T-helper 2 cell (primary cell): ENCODE measurements around the gene SLC27A3.
A peak's percentile ranks its signal among the peaks of the same experiment; 100 is the strongest.

Source experiments
- DNase-seq, 5 experiments: peaks; one replicate each; pipeline versions ENCODE4 v3.0.0 to v3.0.0-alpha.2; 2012 to 2022

SLC27A3 gene

GRCh38 chr1:153799566-153800465 lies 24.6 kb downstream of the SLC27A3 start:
- DNase-seq, result no peak

DNA sequence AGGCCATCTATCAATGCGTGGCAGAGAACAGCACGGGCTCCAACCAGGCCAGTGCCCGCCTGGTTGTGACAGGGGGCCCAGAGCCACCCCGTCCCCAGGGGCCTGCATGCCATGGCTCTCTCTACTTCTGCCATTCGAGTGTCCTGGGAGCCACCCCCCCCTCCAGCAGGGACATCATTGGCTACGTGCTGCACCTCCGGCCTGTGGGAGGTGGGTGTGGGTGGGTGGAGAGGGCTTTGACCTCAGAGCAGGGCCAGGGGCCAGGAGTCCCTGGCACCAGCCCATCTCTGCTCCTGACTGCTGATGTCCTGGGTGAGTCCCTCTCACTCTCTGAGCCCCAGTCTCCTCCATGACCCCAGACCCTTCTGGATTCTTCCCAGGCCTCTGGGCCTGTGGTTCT lies 25.3 kb downstream of the SLC27A3 start:
- no peak for DNase-seq

DNA sequence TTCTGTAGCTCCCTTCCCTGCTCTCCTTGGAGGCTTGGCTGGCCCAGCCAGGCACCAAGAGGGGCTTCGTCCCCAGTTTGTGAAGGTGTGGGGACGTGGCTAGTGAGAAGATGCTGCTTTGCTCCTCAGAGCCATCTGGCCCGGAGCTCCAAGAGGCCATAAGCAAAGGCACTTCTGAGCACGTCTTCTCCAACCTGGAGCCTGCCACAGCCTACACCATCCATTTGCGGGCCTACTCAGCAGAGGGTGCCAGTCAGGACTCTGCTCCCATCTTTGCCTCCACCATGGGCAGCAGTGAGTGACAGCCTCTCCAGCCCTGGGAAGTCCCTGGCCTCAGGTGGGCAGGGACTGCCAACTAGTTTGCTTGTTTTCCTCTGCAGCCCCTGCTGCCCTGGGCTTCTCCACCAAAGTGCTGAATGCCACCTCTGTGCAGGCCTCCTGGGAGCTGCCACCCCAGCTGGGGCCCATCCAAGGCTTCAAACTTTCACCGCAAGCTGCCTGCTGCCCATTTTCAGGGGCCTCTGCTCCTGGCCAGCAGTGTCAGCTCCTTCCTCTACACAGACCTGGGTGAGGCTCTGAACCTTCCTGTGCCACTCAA lies 25.9 kb downstream of the SLC27A3 start:
- DNase-seq, result no peak

DNA sequence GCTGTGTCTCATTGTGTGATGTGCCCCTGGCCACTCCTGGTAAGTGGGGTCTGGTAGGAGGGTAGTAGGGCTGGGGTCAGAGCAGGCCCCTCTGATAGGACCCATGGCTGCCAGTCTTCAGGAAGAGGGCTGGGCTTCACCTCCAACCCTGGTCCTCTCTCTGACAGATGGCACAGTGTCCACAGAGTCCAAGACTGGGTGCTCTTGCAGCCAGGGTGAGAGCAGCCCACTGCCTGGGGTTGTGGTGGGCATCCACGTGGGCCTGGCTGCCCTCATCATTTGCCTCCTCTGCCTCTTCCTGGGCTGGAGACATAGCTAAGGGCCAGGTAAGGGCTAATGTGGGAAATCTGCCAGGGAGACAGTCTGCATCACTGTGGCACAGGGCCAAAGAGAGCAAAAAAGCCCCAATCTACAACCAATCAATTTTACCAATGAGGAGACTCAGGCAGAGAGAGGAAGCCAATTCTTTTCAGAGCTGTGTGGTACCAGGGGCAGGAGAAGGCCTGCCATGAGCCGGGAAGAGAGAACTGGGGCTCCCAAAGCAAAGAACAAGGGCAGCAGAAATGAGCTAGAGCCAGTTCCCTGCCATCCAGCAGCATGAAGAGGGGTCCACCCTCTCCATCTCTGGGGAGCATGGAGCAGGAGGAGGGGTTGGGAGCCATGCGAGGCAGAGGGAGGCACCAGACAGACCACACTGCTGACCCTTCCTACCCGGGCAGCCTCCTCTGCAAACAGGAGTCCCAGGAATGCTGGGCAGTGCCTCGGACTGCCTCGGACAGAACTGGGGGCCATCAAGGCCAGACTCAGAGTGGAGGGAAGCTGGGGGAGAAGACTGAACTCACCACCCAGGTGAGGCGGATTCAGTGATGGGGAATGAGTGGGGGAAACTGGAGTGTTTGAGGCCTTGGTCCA lies 26.8 kb downstream of the SLC27A3 start:
- DNase-seq, result no peak

DNA sequence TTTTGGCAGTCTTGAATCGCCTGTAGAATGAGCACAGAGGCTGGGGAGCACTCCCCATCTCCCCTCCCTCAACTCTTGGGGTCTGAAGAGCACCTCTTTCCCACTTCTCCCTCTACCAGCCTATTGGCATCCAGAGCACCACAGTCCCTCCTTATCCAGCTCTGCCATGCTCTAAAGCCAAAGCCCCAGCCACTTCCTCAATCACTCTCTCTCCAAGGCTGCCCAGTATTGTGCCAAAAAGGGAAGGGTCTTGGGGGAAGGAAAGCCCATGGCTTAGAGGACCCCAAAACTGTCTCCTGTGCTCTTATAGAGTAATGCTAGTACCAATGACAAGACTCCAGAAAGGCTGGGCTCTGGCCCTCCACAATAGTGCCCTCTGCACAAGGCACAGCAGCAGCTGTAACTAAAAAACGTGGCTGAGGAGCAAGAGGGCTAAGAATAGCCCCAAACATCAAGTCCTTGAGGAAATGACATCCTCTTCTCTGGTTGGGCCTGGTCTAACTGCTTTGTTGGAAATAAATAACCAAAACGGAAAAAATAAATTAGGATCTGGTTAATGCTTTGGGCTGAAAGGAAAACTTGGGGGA lies 28.4 kb downstream of the SLC27A3 start:
- DNase-seq, result no peak

GRCh38 chr1:153804112-153804511 lies 28.9 kb downstream of the SLC27A3 start:
- DNase-seq, result no peak

- peak in 4 of 5 experiments; percentile 25 to 94 (median 68) for DNase-seq
Observed at GRCh38 chr1:153805042-153805745, 30.0 kb downstream of the SLC27A3 start.

DNA sequence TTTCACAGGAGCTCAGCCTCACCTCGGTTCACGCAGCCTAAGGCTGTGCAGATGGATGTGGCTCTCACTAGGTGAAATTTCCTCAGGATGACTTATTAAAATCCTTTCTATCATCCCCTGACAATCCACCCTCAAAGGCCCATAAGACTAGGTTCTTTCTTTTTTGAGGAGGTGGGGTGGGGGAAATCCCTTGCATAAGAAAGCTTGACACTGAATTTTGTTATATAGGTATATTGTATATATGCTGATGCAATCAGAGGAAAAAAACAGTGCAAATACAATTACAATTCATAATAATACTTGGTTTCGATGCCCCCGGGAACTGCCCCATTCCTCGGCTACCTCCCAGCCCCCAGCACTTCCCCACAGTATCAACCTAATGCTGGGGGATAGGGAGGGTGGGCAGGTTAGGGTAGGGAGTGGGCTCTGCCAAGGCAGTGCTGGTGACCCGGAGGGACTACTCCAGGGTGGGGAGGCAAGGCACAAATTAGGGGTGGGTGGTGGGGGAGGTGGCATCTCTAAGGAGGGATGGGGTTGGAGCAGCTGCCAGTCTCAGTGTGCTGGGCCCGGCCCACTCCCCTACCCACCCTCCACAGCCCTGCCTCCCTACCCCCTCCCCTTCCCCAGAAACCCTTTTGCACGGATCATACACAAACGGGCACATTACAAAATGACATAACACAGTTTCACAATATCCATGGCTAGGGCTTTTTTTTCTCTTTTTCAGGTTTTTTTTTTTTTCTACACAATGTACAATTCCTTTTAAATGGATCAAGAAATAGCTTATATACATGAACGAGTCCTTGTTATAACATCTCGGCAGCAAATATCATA lies 30.9 kb downstream of the SLC27A3 start:
- no peak for DNase-seq

- no peak for DNase-seq
Observed at GRCh38 chr1:153816283-153816889, 41.2 kb downstream of the SLC27A3 start.

- DNase-seq, result no peak
Observed at GRCh38 chr1:153818876-153819275, 43.7 kb downstream of the SLC27A3 start.

- DNase-seq, result no peak
Observed at GRCh38 chr1:153827168-153827964, 52.2 kb downstream of the SLC27A3 start.
